ENCODE results near the gene LURAP1L. TPM values are rescaled to one million over a fixed set of nuclear protein-coding genes. Genes with fewer than 3 reads are reported as not detected.

Gene LURAP1L
- total RNA-seq, 8 experiments from 2014 or later, result 2.3 to 17.1 (median 5.8) TPM

DNA sequence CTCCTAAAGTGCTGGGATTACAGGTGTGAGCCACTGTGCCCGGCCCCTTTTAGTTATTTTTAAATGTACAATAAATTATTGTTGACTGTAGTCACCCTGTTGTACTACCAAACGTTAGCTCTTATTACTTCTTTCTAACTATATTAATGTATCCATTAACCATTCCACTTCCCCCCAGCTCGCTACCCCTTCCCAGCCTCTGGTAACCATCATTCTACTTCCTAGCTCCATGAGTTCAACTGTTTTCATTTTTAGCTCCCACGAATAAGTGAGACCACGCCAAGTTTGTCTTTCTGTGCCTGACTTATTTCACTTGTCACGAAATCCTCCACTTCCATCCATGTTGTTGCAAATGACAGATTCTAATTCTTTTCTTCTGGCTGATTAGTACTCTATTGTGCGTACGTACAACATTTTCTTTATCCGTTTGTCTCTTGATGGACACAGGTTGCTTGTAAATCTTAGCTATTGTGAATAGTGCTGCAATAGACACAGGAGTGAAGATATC is 6.5 kb downstream of the LURAP1L start:
- Histone ChIP-seq H3K27ac (no peak overlapping the region), H3K4me3 (no peak overlapping the region), H3K4me1 (replicated peaks in 1 of 2) (peaks cover 5 to 15% of the 10 kb centered on the region in 2 donors)
- in situ Hi-C loops (cut with MboI; ENCODE audit: low pct_unique_long_range_greater_than_20kb in 2 of 9, low sequenced_read_pairs in 9 of 9, unreplicated experiment in 9 of 9), result no loop called here
- WGBS, 10 experiments, result 18 to 88% (median 69%) methylated on average over 3 to 9 of the region's 9 CpGs; no CpG with 5 or more reads in 1 of the 10 experiments
- no peak for ATAC-seq (replicated peaks in 6 of 8)

GRCh38 chr9:12783767-12784460 is 9.1 kb downstream of the LURAP1L start:
- in situ Hi-C loops (cut with MboI; ENCODE audit: low pct_unique_long_range_greater_than_20kb in 2 of 9, low sequenced_read_pairs in 9 of 9, unreplicated experiment in 9 of 9), result no loop called here
- H3K27ac ChIP-seq, result no peak overlapping the region
- ATAC-seq (replicated peaks in 6 of 8), result peak in 1 of 8 experiments; percentile 5
- no peaks in the 10 kb centered on the region for H3K4me1 ChIP-seq (replicated peaks in 1 of 2)
- no peak overlapping the region for H3K4me3 ChIP-seq
- WGBS, 10 experiments, result 31 to 93% (median 79%) methylated on average over 1 of the region's 1 CpG; no CpG with 5 or more reads in 1 of the 10 experiments

DNA sequence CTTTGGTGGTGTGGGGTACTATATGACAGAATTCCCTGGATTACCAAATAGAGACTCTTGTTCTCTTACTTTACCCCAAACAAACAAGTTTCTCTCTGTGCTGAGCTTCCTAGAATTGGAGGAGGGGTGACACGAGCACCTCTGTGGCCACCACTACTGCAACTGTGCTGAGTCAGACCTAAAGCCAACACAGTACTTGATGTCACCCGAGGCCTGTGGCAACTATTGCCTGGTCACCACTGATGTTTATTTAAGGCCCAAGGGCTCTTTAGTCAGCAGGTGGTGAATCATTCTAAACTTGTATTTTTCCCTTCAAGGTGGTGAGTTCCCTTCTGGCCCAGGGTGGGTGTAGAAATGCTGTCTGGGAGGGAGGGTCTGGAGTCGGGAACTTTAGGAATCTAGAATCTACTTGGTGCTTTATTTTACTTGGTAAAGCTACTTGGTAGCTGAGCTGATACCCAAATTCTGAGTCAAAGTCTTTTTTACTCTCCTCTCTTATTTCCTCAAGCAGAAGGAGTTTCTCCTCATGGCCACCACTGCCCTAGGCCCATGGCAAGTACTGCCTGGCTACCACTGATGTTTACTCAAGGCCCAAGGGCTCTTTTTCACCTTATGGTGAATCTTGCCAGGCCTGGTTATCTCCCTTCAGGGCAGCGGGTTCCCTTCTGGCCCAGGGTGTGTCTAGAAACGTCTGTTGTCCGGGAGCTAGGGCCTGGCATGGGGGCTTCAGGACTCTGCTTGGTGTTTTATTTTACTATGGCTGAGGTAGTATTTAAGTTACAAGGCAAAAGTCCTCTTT is 9.8 kb downstream of the LURAP1L start:
- ATAC-seq (replicated peaks in 6 of 8), result peak; percentile 47 to 95 (median 78)

GRCh38 chr9:12785260-12785770 is 10.5 kb downstream of the LURAP1L start:
- Histone ChIP-seq H3K27ac (no peak overlapping the region), H3K4me3 (no peak overlapping the region), H3K4me1 (replicated peaks in 1 of 2) (no peaks in the 10 kb centered on the region)
- WGBS, 10 experiments, result 74 to 100% (median 83%) methylated on average over 1 to 2 of the region's 2 CpGs; no CpG with 5 or more reads in 3 of the 10 experiments
- in situ Hi-C loops (cut with MboI; ENCODE audit: low pct_unique_long_range_greater_than_20kb in 2 of 9, low sequenced_read_pairs in 9 of 9, unreplicated experiment in 9 of 9), result no loop called here
- peak in 6 of 8 experiments; percentile 42 to 83 (median 58) for ATAC-seq (replicated peaks in 6 of 8)

More for the DNA sequence above, 9.8 kb downstream of the LURAP1L start:
- WGBS, 10 experiments, result 0 to 100% (median 83%) methylated on average over 1 to 6 of the region's 6 CpGs; no CpG with 5 or more reads in 1 of the 10 experiments
- no peaks in the 10 kb centered on the region for H3K4me1 ChIP-seq (replicated peaks in 1 of 2)
- no peak overlapping the region for H3K27ac ChIP-seq
- in situ Hi-C loops (cut with MboI; ENCODE audit: low pct_unique_long_range_greater_than_20kb in 2 of 9, low sequenced_read_pairs in 9 of 9, unreplicated experiment in 9 of 9), result no loop called here
- no peak overlapping the region for H3K4me3 ChIP-seq

DNA sequence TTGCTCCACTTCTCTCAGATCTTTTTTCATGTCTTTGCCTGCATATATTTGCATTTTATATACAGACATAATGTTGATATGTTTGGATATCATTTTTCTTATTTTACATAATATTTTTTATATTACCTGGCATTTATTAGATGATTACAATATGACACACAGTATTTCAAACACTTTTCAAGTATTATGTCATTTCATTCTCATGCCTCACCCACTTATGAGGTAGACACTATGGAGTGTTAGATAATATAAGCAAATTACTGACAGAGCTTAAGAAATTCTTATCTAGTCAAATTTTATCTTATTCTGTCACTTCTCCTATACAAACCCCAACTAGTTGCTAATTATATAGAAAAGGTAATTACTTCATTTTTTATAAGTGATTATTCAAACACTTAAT is 11.1 kb downstream of the LURAP1L start:
- ATAC-seq (replicated peaks in 6 of 8), result no peak
- in situ Hi-C loops (cut with MboI; ENCODE audit: low pct_unique_long_range_greater_than_20kb in 2 of 9, low sequenced_read_pairs in 9 of 9, unreplicated experiment in 9 of 9), result no loop called here
- H3K4me1 ChIP-seq (replicated peaks in 1 of 2), result no peaks in the 10 kb centered on the region
- no peak overlapping the region for H3K27ac ChIP-seq
- no peak overlapping the region for H3K4me3 ChIP-seq

DNA sequence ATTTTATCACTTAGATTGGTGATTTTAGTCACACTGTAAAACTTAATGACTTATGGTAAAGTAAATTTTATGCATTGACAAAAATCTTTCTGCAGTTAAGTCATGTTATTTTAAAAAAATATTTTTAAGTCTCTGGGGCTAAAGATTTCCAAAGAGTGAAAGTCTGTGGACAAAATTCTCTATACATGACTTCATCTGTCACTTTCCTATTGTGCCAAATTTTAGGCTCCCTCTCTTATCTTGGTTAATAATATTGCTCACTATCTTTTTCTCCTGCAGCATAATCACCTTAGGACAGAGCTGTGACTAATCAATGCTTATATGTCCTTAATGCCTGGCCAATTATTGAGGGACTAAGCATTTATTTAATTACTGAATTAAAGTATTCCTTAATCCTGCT is 15.2 kb downstream of the LURAP1L start:
- H3K4me3 ChIP-seq, result no peak overlapping the region
- H3K27ac ChIP-seq, result no peak overlapping the region
- no peaks in the 10 kb centered on the region for H3K4me1 ChIP-seq (replicated peaks in 1 of 2)
- no peak for ATAC-seq (replicated peaks in 6 of 8)
- in situ Hi-C loops (cut with MboI; ENCODE audit: low pct_unique_long_range_greater_than_20kb in 2 of 9, low sequenced_read_pairs in 9 of 9, unreplicated experiment in 9 of 9), result no loop called here

DNA sequence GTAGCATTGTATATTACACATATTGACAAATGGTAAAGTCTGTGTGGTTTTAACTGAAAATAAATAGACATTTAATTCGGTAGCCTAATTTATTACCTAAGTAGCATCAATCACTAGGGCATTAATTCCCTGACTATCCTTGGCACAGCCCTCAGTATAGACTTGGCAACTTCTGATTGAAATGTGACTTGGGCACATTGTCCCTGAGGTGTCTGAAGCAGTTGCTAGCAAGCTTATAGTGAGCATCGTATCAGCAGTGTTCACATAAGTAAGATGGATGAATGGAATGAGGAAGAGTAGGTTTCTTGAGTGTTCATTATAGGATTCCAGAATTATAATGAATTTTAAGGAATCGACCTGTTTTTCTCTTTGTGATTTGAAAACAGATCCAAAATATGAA is 16.1 kb downstream of the LURAP1L start:
- Histone ChIP-seq H3K27ac (no peak overlapping the region), H3K4me3 (no peak overlapping the region), H3K4me1 (replicated peaks in 1 of 2) (no peaks in the 10 kb centered on the region)
- no peak for ATAC-seq (replicated peaks in 6 of 8)
- WGBS, 10 experiments, result 53 to 100% (median 86%) methylated on average over 1 to 3 of the region's 3 CpGs; no CpG with 5 or more reads in 2 of the 10 experiments
- in situ Hi-C loops (cut with MboI; ENCODE audit: low pct_unique_long_range_greater_than_20kb in 2 of 9, low sequenced_read_pairs in 9 of 9, unreplicated experiment in 9 of 9), result no loop called here

DNA sequence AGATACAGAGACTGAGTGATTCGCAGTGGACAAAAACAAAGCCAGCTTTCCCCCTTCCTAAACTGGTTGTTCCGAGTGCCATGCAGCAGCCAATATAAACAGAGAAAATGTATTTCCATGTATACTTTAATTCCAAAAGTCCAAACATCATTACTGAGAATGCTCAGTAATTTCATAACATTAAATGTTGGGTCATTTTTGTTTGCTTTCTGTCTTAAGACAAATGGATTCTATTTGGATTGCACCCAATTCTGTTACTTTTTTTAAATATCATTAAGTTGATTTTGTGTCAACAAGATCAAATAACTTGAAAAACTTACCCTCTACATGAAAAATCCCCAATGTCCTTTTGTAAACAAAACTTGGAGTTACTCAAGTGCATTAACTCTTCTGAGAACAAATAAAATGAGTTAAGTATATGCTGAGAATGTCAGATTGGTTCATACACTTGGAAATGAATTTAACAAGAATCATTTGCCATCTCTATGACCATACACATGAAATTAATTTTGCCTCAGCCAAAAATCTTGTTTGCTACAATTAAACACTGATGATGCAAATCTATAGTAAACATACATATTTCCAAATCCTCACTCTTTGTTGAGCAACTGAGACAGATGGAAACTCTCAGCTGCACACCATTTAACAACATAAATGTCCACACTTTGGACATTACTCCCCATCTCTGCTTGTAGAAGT is 19.4 kb downstream of the LURAP1L start:
- in situ Hi-C loops (cut with MboI; ENCODE audit: low pct_unique_long_range_greater_than_20kb in 2 of 9, low sequenced_read_pairs in 9 of 9, unreplicated experiment in 9 of 9), result no loop called here
- peaks cover 3 to 4% of the 10 kb centered on the region in 2 donors for H3K4me1 ChIP-seq (replicated peaks in 1 of 2)
- no peak overlapping the region for H3K27ac ChIP-seq
- no peak overlapping the region for H3K4me3 ChIP-seq
- WGBS, 10 experiments, result 46 to 100% (median 100%) methylated on average over 1 to 2 of the region's 2 CpGs; no CpG with 5 or more reads in 1 of the 10 experiments
- ATAC-seq (replicated peaks in 6 of 8), result peak in 1 of 8 experiments; percentile 41

DNA sequence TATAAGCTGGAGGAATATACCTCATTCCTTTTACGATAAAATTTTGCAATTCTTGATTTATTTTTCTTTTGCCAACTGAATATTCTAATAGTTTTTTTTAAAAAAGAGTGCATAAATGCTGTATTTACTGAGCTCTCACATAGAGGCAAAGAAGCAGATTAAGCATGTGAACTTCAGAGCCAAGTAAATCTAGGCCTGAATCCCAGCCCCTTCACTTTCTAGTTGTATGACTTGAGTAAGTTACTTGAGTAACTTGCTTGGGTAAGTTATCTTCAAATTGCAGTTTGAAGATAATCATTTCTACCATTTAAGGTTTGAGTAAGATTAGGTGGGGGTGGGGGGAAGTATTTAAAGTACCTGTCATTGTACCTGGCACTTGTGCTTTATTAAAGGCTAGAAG is 21.8 kb downstream of the LURAP1L start:
- H3K4me1 ChIP-seq (replicated peaks in 1 of 2), result peaks cover 3 to 4% of the 10 kb centered on the region in 2 donors
- H3K27ac ChIP-seq, result no peak overlapping the region
- H3K4me3 ChIP-seq, result no peak overlapping the region
- WGBS, 10 experiments, result 5 to 100% (median 83%) methylated on average over 1 of the region's 1 CpG
- ATAC-seq (replicated peaks in 6 of 8), result no peak
- in situ Hi-C loops (cut with MboI; ENCODE audit: low pct_unique_long_range_greater_than_20kb in 2 of 9, low sequenced_read_pairs in 9 of 9, unreplicated experiment in 9 of 9), result no loop called here

- 80 to 100% (median 100%) methylated on average over 1 of the region's 1 CpG; no CpG with 5 or more reads in 3 of the 10 experiments for whole genome bisulfite sequencing, 10 experiments
Observed at GRCh38 chr9:12797037-12797436, 22.2 kb downstream of the LURAP1L start.

DNA sequence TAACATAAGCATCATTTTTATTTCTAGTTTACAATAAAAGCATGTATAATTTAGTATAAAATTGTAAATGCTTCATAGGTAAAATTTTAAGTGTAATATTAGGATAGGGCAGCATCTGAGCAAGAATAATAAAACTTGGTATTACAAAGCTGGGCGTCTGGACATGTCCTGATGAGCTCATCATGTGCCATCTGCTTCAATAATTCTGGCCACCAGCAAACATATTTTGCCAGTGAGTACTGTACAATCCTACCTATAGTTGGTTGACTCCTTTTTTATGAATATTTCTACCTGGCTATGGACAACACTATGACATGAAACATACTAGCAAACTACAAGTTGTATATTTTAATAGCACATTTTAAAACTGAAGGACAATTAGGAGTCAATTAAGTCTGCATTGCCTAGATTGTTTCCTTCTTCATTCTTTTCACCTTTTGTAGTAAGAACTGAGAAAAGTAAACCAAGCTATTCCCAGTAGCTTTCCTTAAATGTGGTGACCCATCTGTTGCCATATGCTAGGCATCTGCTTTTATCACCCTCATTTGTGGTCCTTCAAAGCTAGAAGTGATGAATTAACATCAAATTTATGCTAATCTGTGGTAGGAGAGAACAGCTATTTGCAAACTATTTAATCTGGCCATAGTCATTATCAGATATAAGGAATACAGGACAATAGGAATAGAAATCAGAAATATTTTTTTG is 23.4 kb downstream of the LURAP1L start:
- peak in 5 of 8 experiments; percentile 24 to 66 (median 54) for ATAC-seq (replicated peaks in 6 of 8)

More at GRCh38 chr9:12797037-12797436, 22.2 kb downstream of the LURAP1L start:
- H3K27ac ChIP-seq, result no peak overlapping the region
- ATAC-seq (replicated peaks in 6 of 8), result no peak
- peaks cover 3 to 4% of the 10 kb centered on the region in 2 donors for H3K4me1 ChIP-seq (replicated peaks in 1 of 2)
- in situ Hi-C loops (cut with MboI; ENCODE audit: low pct_unique_long_range_greater_than_20kb in 2 of 9, low sequenced_read_pairs in 9 of 9, unreplicated experiment in 9 of 9), result no loop called here
- H3K4me3 ChIP-seq, result no peak overlapping the region

GRCh38 chr9:12801187-12801586 is 26.4 kb downstream of the LURAP1L start:
- peaks cover 3 to 4% of the 10 kb centered on the region in 2 donors for H3K4me1 ChIP-seq (replicated peaks in 1 of 2)
- H3K4me3 ChIP-seq, result no peak overlapping the region
- H3K27ac ChIP-seq, result no peak overlapping the region
- ATAC-seq (replicated peaks in 6 of 8), result peak in 1 of 8 experiments; percentile 92
- in situ Hi-C loops (cut with MboI; ENCODE audit: low pct_unique_long_range_greater_than_20kb in 2 of 9, low sequenced_read_pairs in 9 of 9, unreplicated experiment in 9 of 9), result no loop called here
- WGBS, 10 experiments, result 0 to 92% (median 50%) methylated on average over 1 to 2 of the region's 2 CpGs

More for the DNA sequence above, 23.4 kb downstream of the LURAP1L start:
- Histone ChIP-seq H3K4me3 (no peak overlapping the region), H3K4me1 (replicated peaks in 1 of 2) (peaks cover 3 to 4% of the 10 kb centered on the region in 2 donors), H3K27ac (no peak overlapping the region)
- 30 to 90% (median 63%) methylated on average over 1 of the region's 1 CpG for WGBS, 10 experiments
- in situ Hi-C loops (cut with MboI; ENCODE audit: low pct_unique_long_range_greater_than_20kb in 2 of 9, low sequenced_read_pairs in 9 of 9, unreplicated experiment in 9 of 9), result no loop called here
